GM12864 (cell line): ENCODE data around the gene ZNF827.

Experiments
- DNase-seq: peaks from one replicate; pipeline ENCODE4 v3.0.0-alpha.2; 2011; ENCODE audit warnings: low read depth
- H3K4me3 ChIP-seq: 2 replicates; pipeline ENCODE4 v1.5.1; 2011; ENCODE audit warnings: mild to moderate bottlenecking, low read depth, low read length, control low read depth
- CTCF ChIP-seq: IDR thresholded peaks from 2 replicates; pipeline ENCODE4 v1.5.1; 2011; ENCODE audit warnings: low read depth, mild to moderate bottlenecking, moderate library complexity, low read length, control low read depth, inconsistent platforms; ENCODE audit errors: missing control alignments

ZNF827 gene

GRCh38 chr4:145804116-145804515, 134.5 kb downstream of the ZNF827 start:
- no peak overlapping the region for H3K4me3 ChIP-seq
- no peak for DNase-seq
- no peak for TF ChIP-seq CTCF

- no peak for TF ChIP-seq CTCF
- DNase-seq: no peak
- H3K4me3 ChIP-seq: no peak overlapping the region
Measured at GRCh38 chr4:145799223-145799622, 139.4 kb downstream of the ZNF827 start.

GRCh38 chr4:145797278-145797677, 141.3 kb downstream of the ZNF827 start:
- no peak overlapping the region for H3K4me3 ChIP-seq
- TF ChIP-seq CTCF: no peak
- no peak for DNase-seq

- H3K4me3 ChIP-seq: no peak overlapping the region
- no peak for TF ChIP-seq CTCF
- DNase-seq: no peak
Measured at GRCh38 chr4:145796346-145796745, 142.3 kb downstream of the ZNF827 start.

GRCh38 chr4:145795521-145795920, 143.1 kb downstream of the ZNF827 start:
- no peak for DNase-seq
- no peak overlapping the region for H3K4me3 ChIP-seq
- TF ChIP-seq CTCF: no peak

- no peak overlapping the region for H3K4me3 ChIP-seq
- TF ChIP-seq CTCF: no peak
- DNase-seq: no peak
Measured at GRCh38 chr4:145792429-145792828, 146.2 kb downstream of the ZNF827 start.

- DNase-seq: no peak
- no peak for TF ChIP-seq CTCF
- no peak overlapping the region for H3K4me3 ChIP-seq
Measured at GRCh38 chr4:145791988-145792387, 146.6 kb downstream of the ZNF827 start.
